ENCODE measurements around the gene WNT6.

DNA sequence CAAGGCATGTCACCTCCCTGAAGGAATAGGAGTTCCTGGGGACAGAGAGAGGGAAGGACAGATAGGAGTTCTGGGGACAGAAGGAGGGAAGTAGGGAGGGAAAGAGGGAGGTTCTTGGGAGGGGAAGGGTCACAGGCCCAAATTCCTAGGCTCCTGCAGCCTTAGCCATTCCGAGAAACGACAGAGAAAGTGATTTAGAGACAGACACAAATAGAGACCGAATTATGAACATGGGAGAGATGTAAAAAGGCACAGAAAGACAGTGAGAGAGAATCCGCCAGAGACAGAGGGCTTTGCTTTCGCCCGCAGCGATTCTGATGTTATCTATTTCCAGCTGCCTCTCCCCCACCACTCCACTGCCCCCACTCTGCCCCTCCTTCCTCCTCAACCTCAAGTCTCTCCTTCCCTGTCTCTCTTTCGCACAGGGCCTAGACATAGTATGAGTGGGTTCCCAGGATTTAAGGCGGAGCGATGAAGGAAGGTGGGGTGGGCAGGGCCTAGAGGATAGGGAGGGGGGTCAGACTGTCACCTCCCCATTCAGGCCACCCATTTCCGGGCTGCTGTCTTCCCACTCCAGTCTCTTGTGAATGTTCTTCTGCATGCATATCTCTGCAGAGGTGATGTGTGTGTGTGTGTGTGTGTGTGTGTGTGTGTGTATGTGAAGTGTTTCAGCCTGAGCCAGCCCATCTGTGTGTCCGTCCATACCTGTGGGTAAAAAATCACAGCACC lies 3.3 kb upstream of the WNT6 start:
- TF ChIP-seq, protein P1, sequence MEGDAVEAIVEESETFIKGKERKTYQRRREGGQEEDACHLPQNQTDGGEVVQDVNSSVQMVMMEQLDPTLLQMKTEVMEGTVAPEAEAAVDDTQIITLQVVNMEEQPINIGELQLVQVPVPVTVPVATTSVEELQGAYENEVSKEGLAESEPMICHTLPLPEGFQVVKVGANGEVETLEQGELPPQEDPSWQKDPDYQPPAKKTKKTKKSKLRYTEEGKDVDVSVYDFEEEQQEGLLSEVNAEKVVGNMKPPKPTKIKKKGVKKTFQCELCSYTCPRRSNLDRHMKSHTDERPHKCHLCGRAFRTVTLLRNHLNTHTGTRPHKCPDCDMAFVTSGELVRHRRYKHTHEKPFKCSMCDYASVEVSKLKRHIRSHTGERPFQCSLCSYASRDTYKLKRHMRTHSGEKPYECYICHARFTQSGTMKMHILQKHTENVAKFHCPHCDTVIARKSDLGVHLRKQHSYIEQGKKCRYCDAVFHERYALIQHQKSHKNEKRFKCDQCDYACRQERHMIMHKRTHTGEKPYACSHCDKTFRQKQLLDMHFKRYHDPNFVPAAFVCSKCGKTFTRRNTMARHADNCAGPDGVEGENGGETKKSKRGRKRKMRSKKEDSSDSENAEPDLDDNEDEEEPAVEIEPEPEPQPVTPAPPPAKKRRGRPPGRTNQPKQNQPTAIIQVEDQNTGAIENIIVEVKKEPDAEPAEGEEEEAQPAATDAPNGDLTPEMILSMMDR (IDR thresholded peaks at IDR 0.05), result no peak
- TF ChIP-seq POLR2A (IDR thresholded peaks at IDR 0.05), result no peak

All from thyroid gland (tissue), 4 donors.